GM21526 (cell line): ENCODE data around the gene HBZ.
"Not testable (repeated sequence)": the region's sequence is repeated elsewhere in the genome, so short reads cannot be mapped to it uniquely, and the experiment has no call there.

ENCODE experiments used
- ATAC-seq: cut with Tn5 transposase; IDR thresholded peaks from one replicate; pipeline ENCODE4 v1.9.1; 2021; ENCODE audit warnings: moderate library complexity; ENCODE audit not compliant: unreplicated experiment, low FRiP score

HBZ gene

GRCh38 chr16:132120-132519, 20.3 kb upstream of the HBZ start:
- ATAC-seq: no peak

GRCh38 chr16:133716-134115, 18.7 kb upstream of the HBZ start:
- ATAC-seq: no peak

GRCh38 chr16:138049-138417, 14.4 kb upstream of the HBZ start:
- ATAC-seq: no peak

GRCh38 chr16:140175-140857, 12.1 kb upstream of the HBZ start:
- no peak for ATAC-seq

DNA sequence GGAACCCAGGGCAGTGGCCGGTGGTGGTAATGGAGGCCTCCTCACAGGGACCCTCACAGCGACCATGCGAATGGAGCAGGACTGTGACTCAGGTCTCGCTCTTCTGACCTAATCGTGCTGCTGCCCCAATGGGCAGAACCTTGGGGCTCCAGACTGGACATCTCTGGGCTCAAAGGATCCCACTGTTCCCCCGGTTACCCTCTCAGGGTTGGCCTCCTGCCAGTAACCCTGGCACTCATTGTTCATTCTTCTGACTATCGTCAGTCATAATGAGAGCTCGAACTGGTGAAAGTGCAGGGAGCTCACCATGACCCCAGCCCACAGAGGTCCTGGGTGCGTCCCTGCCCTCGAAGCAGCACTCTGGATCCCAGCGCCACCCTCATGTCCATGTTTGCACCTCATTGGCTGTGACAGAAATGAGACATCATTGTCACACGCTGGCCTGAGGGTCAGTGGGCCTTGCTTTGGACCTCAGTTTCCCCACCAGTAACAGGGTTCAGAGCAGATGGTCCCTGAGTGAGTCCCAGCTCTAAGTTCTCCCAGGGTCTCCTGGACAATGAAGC, 10.0 kb upstream of the HBZ start:
- no peak for ATAC-seq

- no peak for ATAC-seq
These were observed 9.4 kb upstream of the HBZ start for GRCh38 chr16:143047-143446.

DNA sequence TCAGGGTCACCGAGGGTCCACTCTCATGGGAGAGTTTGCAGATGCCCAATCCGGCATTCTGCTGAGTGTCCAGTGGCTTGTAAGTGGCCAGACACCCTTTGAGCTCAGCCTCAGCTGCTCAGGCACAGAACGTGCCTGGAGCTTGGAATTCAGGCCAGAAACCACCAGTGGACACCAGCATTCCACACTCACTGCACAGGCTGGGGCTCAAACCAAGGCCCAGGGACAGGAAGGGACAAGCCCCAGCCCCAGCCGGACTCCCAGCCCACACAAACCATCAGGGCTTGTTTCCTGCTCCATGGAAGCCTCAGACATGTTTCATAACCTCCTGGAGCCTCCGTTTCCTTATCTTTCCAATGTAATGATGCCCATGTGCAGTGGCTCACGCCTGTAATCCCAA, 9.0 kb upstream of the HBZ start:
- no peak for ATAC-seq

GRCh38 chr16:144797-145252, 7.6 kb upstream of the HBZ start:
- ATAC-seq: no peak

DNA sequence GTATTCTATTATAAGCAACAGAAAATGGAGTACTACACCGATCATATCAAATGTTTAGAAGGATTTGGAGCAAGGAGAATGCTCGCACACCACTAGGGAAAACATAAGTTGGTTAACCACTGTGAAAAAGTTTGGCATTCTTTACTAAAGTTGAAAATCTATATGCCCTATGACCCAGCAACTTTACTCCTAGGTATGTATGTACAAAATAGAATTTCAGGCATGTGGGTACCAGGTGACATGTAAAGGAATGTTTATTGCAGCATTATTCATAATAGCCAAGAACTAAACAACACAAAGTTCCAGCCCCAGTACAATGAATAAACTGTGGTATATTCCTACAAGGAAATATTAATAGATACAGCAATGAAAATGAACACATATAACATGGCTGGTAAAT, 5.8 kb upstream of the HBZ start:
- no peak for ATAC-seq

DNA sequence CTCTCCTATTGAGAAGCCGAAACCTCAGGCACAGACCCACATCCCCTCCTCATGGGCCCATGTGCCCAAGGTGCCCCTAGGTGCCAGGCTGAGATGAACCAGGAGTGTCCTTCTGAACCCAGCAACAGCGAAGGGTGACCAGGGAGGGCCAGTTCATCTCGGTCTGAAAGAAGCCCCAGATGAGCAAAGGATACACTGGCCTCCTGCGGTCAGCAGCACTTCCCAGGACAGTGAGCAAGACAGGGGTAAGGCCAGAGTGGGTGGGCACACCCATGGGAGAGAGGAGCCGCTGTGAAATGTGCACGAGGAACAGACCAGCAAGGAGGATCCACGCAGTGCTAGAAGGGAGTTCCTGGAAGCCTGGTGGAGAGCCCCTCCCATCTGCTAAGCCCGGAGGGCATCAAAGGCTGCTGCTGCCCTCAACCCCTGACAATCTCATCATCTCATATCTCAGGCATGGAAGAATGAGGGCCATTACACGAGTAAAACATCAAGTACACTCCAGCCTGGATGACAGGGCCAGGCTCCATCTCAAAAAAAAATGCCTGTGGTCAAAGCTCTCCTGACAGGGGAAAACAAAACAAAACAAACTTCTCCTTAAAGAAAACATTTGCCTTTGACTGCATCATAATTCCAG, 3.3 kb upstream of the HBZ start:
- no peak for ATAC-seq

DNA sequence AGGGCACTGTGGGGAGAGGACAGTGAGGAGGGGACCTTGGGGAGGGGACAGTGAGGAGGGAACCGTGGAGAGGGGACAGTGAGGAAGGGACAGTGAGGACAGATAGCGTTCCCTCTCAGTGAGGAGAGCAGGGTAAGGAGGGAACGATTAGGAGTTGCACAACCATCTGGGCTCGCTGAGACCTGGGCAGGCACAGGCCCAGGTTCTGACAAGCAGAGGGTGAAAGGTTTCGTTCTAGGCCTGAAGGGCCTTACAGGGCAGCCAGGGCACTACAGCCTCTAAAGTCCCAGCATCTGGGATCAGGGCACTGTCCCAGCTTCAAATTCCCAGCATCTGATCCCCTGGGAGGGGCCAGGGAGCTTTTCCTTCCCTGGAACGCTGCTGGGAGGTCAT, 681 bp downstream of the HBZ start:
- ATAC-seq: not testable (repeated sequence)

- not testable (repeated sequence) for ATAC-seq
These were observed 1.2 kb downstream of the HBZ start for GRCh38 chr16:153550-154216.

DNA sequence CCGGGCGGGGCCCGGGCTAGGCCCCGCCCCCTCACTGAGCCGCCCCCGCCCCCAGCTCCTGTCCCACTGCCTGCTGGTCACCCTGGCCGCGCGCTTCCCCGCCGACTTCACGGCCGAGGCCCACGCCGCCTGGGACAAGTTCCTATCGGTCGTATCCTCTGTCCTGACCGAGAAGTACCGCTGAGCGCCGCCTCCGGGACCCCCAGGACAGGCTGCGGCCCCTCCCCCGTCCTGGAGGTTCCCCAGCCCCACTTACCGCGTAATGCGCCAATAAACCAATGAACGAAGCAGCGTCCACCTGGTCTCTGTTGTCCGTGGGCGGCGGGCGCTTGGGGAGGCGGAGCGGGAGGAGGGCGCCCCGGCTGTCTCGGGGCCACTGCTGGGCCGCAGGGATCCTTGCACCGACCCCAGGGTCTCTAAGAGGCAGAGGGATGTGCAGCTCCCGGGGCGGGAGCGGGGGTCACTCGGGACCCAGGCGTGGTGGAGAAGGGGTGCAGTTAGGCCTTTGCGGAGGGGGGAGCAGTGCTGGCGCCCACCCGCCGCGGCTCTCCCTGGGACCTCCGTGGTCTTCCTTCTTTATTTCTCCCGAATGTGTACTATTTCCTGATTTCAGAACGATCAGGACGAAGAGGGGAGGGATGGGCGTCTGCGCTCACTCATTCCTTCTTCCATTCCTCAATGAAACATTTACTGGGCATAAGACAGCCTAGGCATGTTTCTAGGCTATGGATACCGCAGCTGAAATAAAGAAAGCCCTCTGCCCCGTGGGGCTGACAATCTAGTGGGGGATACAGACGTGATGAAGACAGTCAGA, 2.0 kb downstream of the HBZ start:
- no peak for ATAC-seq

DNA sequence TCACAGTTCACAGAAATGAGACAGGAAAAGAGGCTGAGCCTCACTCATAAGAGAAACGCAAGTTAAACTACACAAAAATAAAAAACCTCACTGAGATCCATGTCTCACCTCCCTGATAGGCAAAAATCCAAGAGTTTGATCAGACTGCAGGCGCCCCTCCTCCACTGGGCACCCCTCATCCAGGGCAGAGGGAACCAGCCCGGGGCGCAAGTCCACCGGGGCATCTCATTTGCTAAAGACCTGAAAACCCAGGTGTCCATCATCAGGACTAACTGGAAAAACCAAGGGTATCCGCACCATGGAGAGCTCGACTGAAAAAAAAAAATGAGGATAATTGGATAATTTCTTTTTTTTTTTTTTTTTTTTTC, 2.6 kb downstream of the HBZ start:
- no peak for ATAC-seq

- no peak for ATAC-seq
These were observed 6.8 kb downstream of the HBZ start for GRCh38 chr16:159136-159849.

DNA sequence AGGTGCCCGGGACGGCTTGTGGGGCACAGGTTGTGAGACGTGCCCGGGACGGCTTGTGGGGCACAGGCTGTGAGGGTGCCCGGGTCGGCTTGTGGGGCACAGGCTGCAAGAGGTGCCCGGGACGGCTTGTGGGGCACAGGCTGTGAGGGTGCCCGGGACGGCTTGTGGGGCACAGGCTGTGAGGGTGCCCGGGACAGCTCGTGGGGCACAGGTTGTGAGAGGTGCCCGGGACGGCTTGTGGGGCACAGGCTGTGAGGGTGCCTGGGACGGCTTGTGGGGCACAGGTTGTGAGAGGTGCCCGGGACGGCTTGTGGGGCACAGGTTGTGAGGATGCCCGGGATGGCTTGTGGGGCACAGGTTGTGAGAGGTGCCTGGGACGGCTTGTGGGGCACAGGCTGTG, 7.8 kb downstream of the HBZ start:
- ATAC-seq: not testable (repeated sequence)

- no peak for ATAC-seq
These were observed 8.3 kb downstream of the HBZ start for GRCh38 chr16:160691-161190.

GRCh38 chr16:162271-162991, 10.0 kb downstream of the HBZ start:
- ATAC-seq: no peak

- not testable (repeated sequence) for ATAC-seq
These were observed 10.7 kb downstream of the HBZ start for GRCh38 chr16:163139-163538.
